Osteocyte (in vitro differentiated cells): ENCODE measurements around the gene TPSG1. TPM values are rescaled to one million over a fixed set of nuclear protein-coding genes. Genes with fewer than 3 reads are reported as not detected.

ENCODE experiments used
- DNase-seq: peaks from one replicate; pipeline ENCODE4 v3.0.0; 2021; ENCODE audit warnings: mixed read lengths; ENCODE audit not compliant: unreplicated experiment; ENCODE audit errors: extremely low spot score
- H3K27ac Mint-ChIP-seq: one replicate; pipeline ENCODE4 v1.8.0; 2021; ENCODE audit warnings: mild to moderate bottlenecking, mixed read lengths; ENCODE audit not compliant: unreplicated experiment
- H3K27me3 Mint-ChIP-seq: one replicate; pipeline ENCODE4 v1.8.0; 2021; ENCODE audit warnings: mixed read lengths; ENCODE audit not compliant: unreplicated experiment
- H3K36me3 Mint-ChIP-seq: one replicate; pipeline ENCODE4 v1.8.0; 2021; ENCODE audit warnings: mixed read lengths; ENCODE audit not compliant: unreplicated experiment
- H3K4me1 Mint-ChIP-seq: one replicate; pipeline ENCODE4 v1.8.0; 2021; ENCODE audit warnings: mixed read lengths; ENCODE audit not compliant: unreplicated experiment
- H3K4me3 Mint-ChIP-seq: one replicate; pipeline ENCODE4 v1.8.0; 2021; ENCODE audit warnings: mild to moderate bottlenecking, moderate library complexity, mixed read lengths; ENCODE audit not compliant: unreplicated experiment
- H3K9me3 Mint-ChIP-seq: one replicate; pipeline ENCODE4 v1.8.0; 2021; ENCODE audit warnings: mixed read lengths; ENCODE audit not compliant: unreplicated experiment
- CTCF ChIP-seq: fragments of 200-600 bp; sonication (generic); IDR thresholded peaks from 2 replicates; pipeline ENCODE4 v1.5.0; 2021; ENCODE audit warnings: antibody characterized with exemption, mild to moderate bottlenecking, moderate library complexity
- total RNA-seq: library from RNA; stranded (reverse); gene quantifications from 2 replicates; pipeline ENCODE4 v1.2.1, GENCODE V29; 2021

The TPSG1 gene
- total RNA-seq, 1 donor from 2014 or later = not detected

- no peak overlapping the region for H3K4me3 Mint-ChIP-seq
- TF ChIP-seq CTCF = no peak
- DNase-seq = no peak
- no peaks in the 10 kb centered on the region for H3K9me3 Mint-ChIP-seq
- no peak overlapping the region for H3K27ac Mint-ChIP-seq
- H3K36me3 Mint-ChIP-seq = no peaks in the 10 kb centered on the region
- H3K4me1 Mint-ChIP-seq = peaks cover 3% of the 10 kb centered on the region
- H3K27me3 Mint-ChIP-seq = peaks cover 11% of the 10 kb centered on the region
Observed at GRCh38 chr16:1260101-1260680, 35.1 kb upstream of the TPSG1 start.

GRCh38 chr16:1259760-1260068 lies 34.6 kb upstream of the TPSG1 start:
- no peak for TF ChIP-seq CTCF
- no peak overlapping the region for H3K27ac Mint-ChIP-seq
- no peak for DNase-seq
- H3K27me3 Mint-ChIP-seq = peaks cover 11% of the 10 kb centered on the region
- no peaks in the 10 kb centered on the region for H3K36me3 Mint-ChIP-seq
- no peaks in the 10 kb centered on the region for H3K9me3 Mint-ChIP-seq
- H3K4me3 Mint-ChIP-seq = no peak overlapping the region
- peaks cover 3% of the 10 kb centered on the region for H3K4me1 Mint-ChIP-seq

- Mint-ChIP-seq H3K4me3 (no peak overlapping the region), H3K36me3 (no peaks in the 10 kb centered on the region), H3K4me1 (peaks cover 3% of the 10 kb centered on the region), H3K27me3 (peaks cover 11% of the 10 kb centered on the region), H3K27ac (no peak overlapping the region), H3K9me3 (no peaks in the 10 kb centered on the region)
- no peak for TF ChIP-seq CTCF
- no peak for DNase-seq
Observed at GRCh38 chr16:1258906-1259759, 34.1 kb upstream of the TPSG1 start.

- peaks cover 3% of the 10 kb centered on the region for H3K4me1 Mint-ChIP-seq
- no peak overlapping the region for H3K4me3 Mint-ChIP-seq
Observed at GRCh38 chr16:1258225-1258600, 33.1 kb upstream of the TPSG1 start.

More at GRCh38 chr16:1258225-1258600, 33.1 kb upstream of the TPSG1 start:
- Mint-ChIP-seq H3K27ac (no peak overlapping the region), H3K36me3 (no peaks in the 10 kb centered on the region), H3K27me3 (peaks cover 11% of the 10 kb centered on the region), H3K9me3 (no peaks in the 10 kb centered on the region)
- TF ChIP-seq CTCF = no peak
- no peak for DNase-seq
